Measurements from ENCODE around the gene FMNL2.

Gene FMNL2

DNA sequence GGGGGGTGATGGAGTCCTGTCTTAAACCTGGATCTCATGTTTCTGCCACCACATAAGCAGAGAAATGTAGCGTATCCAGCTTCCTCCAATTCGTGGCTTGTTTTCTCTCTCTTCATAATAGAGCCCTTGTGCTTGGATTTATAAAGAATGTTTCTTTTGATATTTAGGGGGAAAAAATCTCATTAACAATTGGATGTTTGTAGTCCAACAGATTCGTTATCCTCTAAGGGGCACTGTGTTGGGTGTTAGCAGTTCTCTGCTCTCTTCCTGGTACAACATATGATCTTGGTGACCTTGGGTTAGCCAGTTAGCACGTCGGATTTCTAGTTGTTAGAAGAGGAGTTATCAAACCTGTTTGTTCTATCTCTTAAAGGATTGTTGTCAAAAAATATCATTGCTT lies 127.8 kb downstream of the FMNL2 start:
- no peak overlapping the region for H3K27ac ChIP-seq (ENCODE audit: low read depth, low read length)

GRCh38 chr2:152464851-152465470 lies 130.0 kb downstream of the FMNL2 start:
- Histone ChIP-seq H3K27ac (ENCODE audit: low read depth, low read length) (no peak overlapping the region), H4K20me1 (ENCODE audit: low read depth, low read length) (no peaks in the 10 kb centered on the region), H3K36me3 (ENCODE audit: low read length) (no peaks in the 10 kb centered on the region), H3K27me3 (ENCODE audit: low read length) (no peaks in the 10 kb centered on the region), H3K9me3 (ENCODE audit: insufficient read depth, low read length) (no peaks in the 10 kb centered on the region), H3K4me2 (ENCODE audit: low read depth, low read length, poor library complexity, severe bottlenecking) (no peak overlapping the region), H3K9me2 (replicated peaks; ENCODE audit: insufficient read depth, low read length) (no peaks in the 10 kb centered on the region), H3K9ac (ENCODE audit: low read length) (no peak overlapping the region), H3K4me3 (ENCODE audit: insufficient read depth, low read length, poor library complexity, severe bottlenecking) (no peak overlapping the region), H3F3A (ENCODE audit: insufficient read depth) (no peaks in the 10 kb centered on the region), H3K79me2 (ENCODE audit: insufficient read depth, low read length) (no peaks in the 10 kb centered on the region), H2AFZ (ENCODE audit: low read depth, low read length, severe bottlenecking) (no peak overlapping the region)
- TF ChIP-seq, protein P1, sequence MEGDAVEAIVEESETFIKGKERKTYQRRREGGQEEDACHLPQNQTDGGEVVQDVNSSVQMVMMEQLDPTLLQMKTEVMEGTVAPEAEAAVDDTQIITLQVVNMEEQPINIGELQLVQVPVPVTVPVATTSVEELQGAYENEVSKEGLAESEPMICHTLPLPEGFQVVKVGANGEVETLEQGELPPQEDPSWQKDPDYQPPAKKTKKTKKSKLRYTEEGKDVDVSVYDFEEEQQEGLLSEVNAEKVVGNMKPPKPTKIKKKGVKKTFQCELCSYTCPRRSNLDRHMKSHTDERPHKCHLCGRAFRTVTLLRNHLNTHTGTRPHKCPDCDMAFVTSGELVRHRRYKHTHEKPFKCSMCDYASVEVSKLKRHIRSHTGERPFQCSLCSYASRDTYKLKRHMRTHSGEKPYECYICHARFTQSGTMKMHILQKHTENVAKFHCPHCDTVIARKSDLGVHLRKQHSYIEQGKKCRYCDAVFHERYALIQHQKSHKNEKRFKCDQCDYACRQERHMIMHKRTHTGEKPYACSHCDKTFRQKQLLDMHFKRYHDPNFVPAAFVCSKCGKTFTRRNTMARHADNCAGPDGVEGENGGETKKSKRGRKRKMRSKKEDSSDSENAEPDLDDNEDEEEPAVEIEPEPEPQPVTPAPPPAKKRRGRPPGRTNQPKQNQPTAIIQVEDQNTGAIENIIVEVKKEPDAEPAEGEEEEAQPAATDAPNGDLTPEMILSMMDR (IDR thresholded peaks at IDR 0.05; ENCODE audit: insufficient read depth, low read length, poor library complexity, severe bottlenecking): no peak
- TF ChIP-seq EZH2phosphoT487 (conservative IDR thresholded peaks at IDR 0.05; ENCODE audit: low read length): no peak

More for the DNA sequence above, 127.8 kb downstream of the FMNL2 start:
- H3K4me2 ChIP-seq (ENCODE audit: low read depth, low read length, poor library complexity, severe bottlenecking): no peak overlapping the region
- H4K20me1 ChIP-seq (ENCODE audit: low read depth, low read length): no peaks in the 10 kb centered on the region
- no peaks in the 10 kb centered on the region for H3K79me2 ChIP-seq (ENCODE audit: insufficient read depth, low read length)
- TF ChIP-seq, protein P1 (IDR thresholded peaks at IDR 0.05; ENCODE audit: insufficient read depth, low read length, poor library complexity, severe bottlenecking): no peak
- TF ChIP-seq EZH2phosphoT487 (conservative IDR thresholded peaks at IDR 0.05; ENCODE audit: low read length): no peak
- no peaks in the 10 kb centered on the region for H3K9me3 ChIP-seq (ENCODE audit: insufficient read depth, low read length)
- H3K36me3 ChIP-seq (ENCODE audit: low read length): no peaks in the 10 kb centered on the region
- no peak overlapping the region for H3K4me3 ChIP-seq (ENCODE audit: insufficient read depth, low read length, poor library complexity, severe bottlenecking)
- no peak overlapping the region for H3K9ac ChIP-seq (ENCODE audit: low read length)
- H2AFZ ChIP-seq (ENCODE audit: low read depth, low read length, severe bottlenecking): no peak overlapping the region
- no peaks in the 10 kb centered on the region for H3K27me3 ChIP-seq (ENCODE audit: low read length)
- no peaks in the 10 kb centered on the region for H3K9me2 ChIP-seq (replicated peaks; ENCODE audit: insufficient read depth, low read length)
- no peaks in the 10 kb centered on the region for H3F3A ChIP-seq (ENCODE audit: insufficient read depth)

GRCh38 chr2:152465541-152465940 lies 130.6 kb downstream of the FMNL2 start:
- Histone ChIP-seq H3K36me3 (ENCODE audit: low read length) (no peaks in the 10 kb centered on the region), H3K9me2 (replicated peaks; ENCODE audit: insufficient read depth, low read length) (no peaks in the 10 kb centered on the region), H3K27me3 (ENCODE audit: low read length) (no peaks in the 10 kb centered on the region), H3K27ac (ENCODE audit: low read depth, low read length) (no peak overlapping the region), H3K4me3 (ENCODE audit: insufficient read depth, low read length, poor library complexity, severe bottlenecking) (no peak overlapping the region), H3F3A (ENCODE audit: insufficient read depth) (no peaks in the 10 kb centered on the region), H3K9ac (ENCODE audit: low read length) (no peak overlapping the region), H3K79me2 (ENCODE audit: insufficient read depth, low read length) (no peaks in the 10 kb centered on the region), H3K9me3 (ENCODE audit: insufficient read depth, low read length) (no peaks in the 10 kb centered on the region), H4K20me1 (ENCODE audit: low read depth, low read length) (no peaks in the 10 kb centered on the region), H3K4me2 (ENCODE audit: low read depth, low read length, poor library complexity, severe bottlenecking) (no peak overlapping the region), H2AFZ (ENCODE audit: low read depth, low read length, severe bottlenecking) (no peak overlapping the region)
- TF ChIP-seq, protein P1 (IDR thresholded peaks at IDR 0.05; ENCODE audit: insufficient read depth, low read length, poor library complexity, severe bottlenecking): no peak
- no peak for TF ChIP-seq EZH2phosphoT487 (conservative IDR thresholded peaks at IDR 0.05; ENCODE audit: low read length)

Measured in SU-DHL-6 (cell line).